ENCODE measurements around the gene SLC25A39.

DNA sequence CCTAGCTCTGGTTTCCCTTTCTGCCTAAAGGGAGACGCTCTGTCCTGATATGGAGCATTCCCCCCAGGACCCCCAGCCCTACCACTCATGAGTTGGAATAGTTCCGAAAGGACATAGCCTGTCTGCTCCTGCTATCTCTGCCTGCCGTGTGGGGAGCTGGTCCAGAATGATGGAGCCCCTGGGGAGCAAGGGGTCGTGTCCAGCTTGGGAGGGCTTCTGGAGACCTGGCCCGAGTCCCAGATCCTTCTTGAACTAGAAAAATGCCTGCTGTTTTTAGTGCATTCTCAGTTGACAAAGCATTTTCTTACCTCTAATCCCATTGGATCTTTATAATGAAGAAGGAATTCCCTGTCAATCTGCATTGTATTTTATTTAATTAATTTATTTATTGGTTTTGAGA lies 11.3 kb upstream of the SLC25A39 start:
- TF ChIP-seq POLR2AphosphoS5 (IDR thresholded peaks at IDR 0.05), result no peak
- TF ChIP-seq POLR2A (IDR thresholded peaks at IDR 0.05), result no peak
- TF ChIP-seq, protein P1, sequence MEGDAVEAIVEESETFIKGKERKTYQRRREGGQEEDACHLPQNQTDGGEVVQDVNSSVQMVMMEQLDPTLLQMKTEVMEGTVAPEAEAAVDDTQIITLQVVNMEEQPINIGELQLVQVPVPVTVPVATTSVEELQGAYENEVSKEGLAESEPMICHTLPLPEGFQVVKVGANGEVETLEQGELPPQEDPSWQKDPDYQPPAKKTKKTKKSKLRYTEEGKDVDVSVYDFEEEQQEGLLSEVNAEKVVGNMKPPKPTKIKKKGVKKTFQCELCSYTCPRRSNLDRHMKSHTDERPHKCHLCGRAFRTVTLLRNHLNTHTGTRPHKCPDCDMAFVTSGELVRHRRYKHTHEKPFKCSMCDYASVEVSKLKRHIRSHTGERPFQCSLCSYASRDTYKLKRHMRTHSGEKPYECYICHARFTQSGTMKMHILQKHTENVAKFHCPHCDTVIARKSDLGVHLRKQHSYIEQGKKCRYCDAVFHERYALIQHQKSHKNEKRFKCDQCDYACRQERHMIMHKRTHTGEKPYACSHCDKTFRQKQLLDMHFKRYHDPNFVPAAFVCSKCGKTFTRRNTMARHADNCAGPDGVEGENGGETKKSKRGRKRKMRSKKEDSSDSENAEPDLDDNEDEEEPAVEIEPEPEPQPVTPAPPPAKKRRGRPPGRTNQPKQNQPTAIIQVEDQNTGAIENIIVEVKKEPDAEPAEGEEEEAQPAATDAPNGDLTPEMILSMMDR (IDR thresholded peaks at IDR 0.05 in 8 of 11, conservative IDR thresholded peaks at IDR 0.05 in 3 of 11), result no peak
